Activated T-helper 17 cell treated with anti-CD3 and anti-CD28 coated beads, Interleukin-2, amount 50 U/mL, for 72 hours (primary cell): Measurements from ENCODE around the gene KIF23. TPM values are rescaled to one million over a fixed set of nuclear protein-coding genes. Genes with fewer than 3 reads are reported as not detected.

Source experiments
- ATAC-seq: fragments of 150-1000 bp; cut with Tn5 transposase; replicated peaks from 2 replicates; pipeline ENCODE4 v1.10.0; 2021; ENCODE audit warnings: mild to moderate bottlenecking, moderate library complexity
- H3K27ac Mint-ChIP-seq: one replicate; pipeline ENCODE4 v1.8.0; 2022; ENCODE audit warnings: mixed read lengths
- H3K27me3 Mint-ChIP-seq: one replicate; pipeline ENCODE4 v1.8.0; 2022; ENCODE audit warnings: mixed read lengths
- H3K36me3 Mint-ChIP-seq: one replicate; pipeline ENCODE4 v1.8.0; 2022; ENCODE audit warnings: low read depth, mild to moderate bottlenecking, mixed read lengths
- H3K4me1 Mint-ChIP-seq: one replicate; pipeline ENCODE4 v1.8.0; 2022; ENCODE audit warnings: mixed read lengths
- H3K4me3 Mint-ChIP-seq: one replicate; pipeline ENCODE4 v1.8.0; 2022; ENCODE audit warnings: mild to moderate bottlenecking, mixed read lengths
- H3K9me3 Mint-ChIP-seq: one replicate; pipeline ENCODE4 v1.8.0; 2022; ENCODE audit warnings: mixed read lengths
- total RNA-seq, 2 donors: library from RNA; stranded (reverse); gene quantifications; one replicate each; pipeline ENCODE4 v1.2.3, GENCODE V29; 2022

Gene KIF23
- total RNA-seq, 2 donors from 2014 or later = 51.3 to 54.5 TPM

GRCh38 chr15:69493406-69493805 is 79.3 kb downstream of the KIF23 start:
- peaks cover 3% of the 10 kb centered on the region for H3K27me3 Mint-ChIP-seq
- no peaks in the 10 kb centered on the region for H3K9me3 Mint-ChIP-seq
- ATAC-seq = no peak
- H3K27ac Mint-ChIP-seq = no peak overlapping the region
- no peaks in the 10 kb centered on the region for H3K4me1 Mint-ChIP-seq
- H3K4me3 Mint-ChIP-seq = no peak overlapping the region
- H3K36me3 Mint-ChIP-seq = no peaks in the 10 kb centered on the region

- no peaks in the 10 kb centered on the region for H3K36me3 Mint-ChIP-seq
- no peak for ATAC-seq
- no peak overlapping the region for H3K27ac Mint-ChIP-seq
- H3K4me1 Mint-ChIP-seq = no peaks in the 10 kb centered on the region
- no peaks in the 10 kb centered on the region for H3K27me3 Mint-ChIP-seq
- H3K9me3 Mint-ChIP-seq = no peaks in the 10 kb centered on the region
- H3K4me3 Mint-ChIP-seq = no peak overlapping the region
These were observed 81.9 kb downstream of the KIF23 start for GRCh38 chr15:69496001-69496400.

- H3K4me3 Mint-ChIP-seq = no peak overlapping the region
- no peaks in the 10 kb centered on the region for H3K27me3 Mint-ChIP-seq
- H3K4me1 Mint-ChIP-seq = no peaks in the 10 kb centered on the region
- no peaks in the 10 kb centered on the region for H3K36me3 Mint-ChIP-seq
- no peaks in the 10 kb centered on the region for H3K9me3 Mint-ChIP-seq
- no peak overlapping the region for H3K27ac Mint-ChIP-seq
- ATAC-seq = no peak
These were observed 82.9 kb downstream of the KIF23 start for GRCh38 chr15:69497076-69497475.

GRCh38 chr15:69497667-69498066 is 83.5 kb downstream of the KIF23 start:
- Mint-ChIP-seq H3K27ac (no peak overlapping the region), H3K27me3 (no peaks in the 10 kb centered on the region), H3K4me3 (no peak overlapping the region), H3K9me3 (no peaks in the 10 kb centered on the region), H3K4me1 (no peaks in the 10 kb centered on the region), H3K36me3 (no peaks in the 10 kb centered on the region)
- ATAC-seq = no peak

Other genes starting within 250 kb of the KIF23 start
- gene PAQR5, start 115.4 kb upstream of the KIF23 start, total RNA-seq = not detected
- gene RPLP1, start 38.5 kb downstream of the KIF23 start, total RNA-seq = 1,000 to 10,000 TPM; 1,985 to 2,291 TPM